ENCODE results near the gene CACNA1S.

CACNA1S gene

GRCh38 chr1:201002510-201002909, 109.7 kb downstream of the CACNA1S start:
- Histone ChIP-seq H3K4me3 (ENCODE audit: low read length) (no peak overlapping the region), H3F3A (ENCODE audit: insufficient read depth, low read length) (no peaks in the 10 kb centered on the region), H3K9me3 (replicated peaks; ENCODE audit: insufficient read depth, low read length) (no peaks in the 10 kb centered on the region), H3K4me1 (ENCODE audit: low read length) (no peaks in the 10 kb centered on the region), H3K79me2 (ENCODE audit: low read length) (peaks cover 17% of the 10 kb centered on the region), H3K27ac (ENCODE audit: low read length) (no peak overlapping the region), H2AFZ (ENCODE audit: low read length) (no peak overlapping the region), H3K4me2 (ENCODE audit: low read depth, low read length) (no peak overlapping the region), H3K27me3 (replicated peaks; ENCODE audit: insufficient read depth, low read length) (no peaks in the 10 kb centered on the region), H3K9me2 (replicated peaks; ENCODE audit: insufficient read depth, low read length) (no peaks in the 10 kb centered on the region), H3K9ac (ENCODE audit: low read length) (no peak overlapping the region), H3K36me3 (replicated peaks; ENCODE audit: insufficient read depth, low read length) (peaks cover 8% of the 10 kb centered on the region; the same call in 1 of the 2 replicates), H4K20me1 (ENCODE audit: insufficient read depth, low read length) (no peaks in the 10 kb centered on the region)
- no peak for DNase-seq
- TF ChIP-seq EZH2 (optimal IDR thresholded peaks at IDR 0.05; ENCODE audit: low read depth, low read length) (no peak), CTCF (IDR thresholded peaks at IDR 0.05; ENCODE audit: low read length) (no peak), EZH2phosphoT487 (IDR thresholded peaks at IDR 0.05; ENCODE audit: low read length) (no peak)

- no peak for TF ChIP-seq CTCF (IDR thresholded peaks at IDR 0.05; ENCODE audit: low read length)
- no peak for TF ChIP-seq EZH2 (optimal IDR thresholded peaks at IDR 0.05; ENCODE audit: low read depth, low read length)
- TF ChIP-seq EZH2phosphoT487 (IDR thresholded peaks at IDR 0.05; ENCODE audit: low read length), result no peak
- Histone ChIP-seq H2AFZ (ENCODE audit: low read length) (no peak overlapping the region), H3F3A (ENCODE audit: insufficient read depth, low read length) (no peaks in the 10 kb centered on the region), H3K4me3 (ENCODE audit: low read length) (no peak overlapping the region), H3K36me3 (replicated peaks; ENCODE audit: insufficient read depth, low read length) (peaks cover 8% of the 10 kb centered on the region; the same call in 1 of the 2 replicates), H3K4me2 (ENCODE audit: low read depth, low read length) (no peak overlapping the region), H3K4me1 (ENCODE audit: low read length) (no peaks in the 10 kb centered on the region), H3K27ac (ENCODE audit: low read length) (no peak overlapping the region), H3K9ac (ENCODE audit: low read length) (no peak overlapping the region), H3K9me2 (replicated peaks; ENCODE audit: insufficient read depth, low read length) (no peaks in the 10 kb centered on the region), H4K20me1 (ENCODE audit: insufficient read depth, low read length) (no peaks in the 10 kb centered on the region), H3K9me3 (replicated peaks; ENCODE audit: insufficient read depth, low read length) (no peaks in the 10 kb centered on the region), H3K79me2 (ENCODE audit: low read length) (0 out of 2 replicates have a peak, but pooled peaks cover 12% of the 10 kb centered on the region), H3K27me3 (replicated peaks; ENCODE audit: insufficient read depth, low read length) (no peaks in the 10 kb centered on the region)
- no peak for DNase-seq
Observed at GRCh38 chr1:201001962-201002361, 110.3 kb downstream of the CACNA1S start.

- Histone ChIP-seq H3K36me3 (replicated peaks; ENCODE audit: insufficient read depth, low read length) (peaks cover 8% of the 10 kb centered on the region; the same call in 1 of the 2 replicates), H3K9me3 (replicated peaks; ENCODE audit: insufficient read depth, low read length) (no peaks in the 10 kb centered on the region), H3K9ac (ENCODE audit: low read length) (no peak overlapping the region), H2AFZ (ENCODE audit: low read length) (no peak overlapping the region), H3K4me3 (ENCODE audit: low read length) (no peak overlapping the region), H3K4me1 (ENCODE audit: low read length) (no peaks in the 10 kb centered on the region), H3K9me2 (replicated peaks; ENCODE audit: insufficient read depth, low read length) (no peaks in the 10 kb centered on the region), H3K27me3 (replicated peaks; ENCODE audit: insufficient read depth, low read length) (no peaks in the 10 kb centered on the region), H3K79me2 (ENCODE audit: low read length) (0 out of 2 replicates have a peak, but pooled peaks cover 5% of the 10 kb centered on the region), H4K20me1 (ENCODE audit: insufficient read depth, low read length) (no peaks in the 10 kb centered on the region), H3F3A (ENCODE audit: insufficient read depth, low read length) (no peaks in the 10 kb centered on the region), H3K27ac (ENCODE audit: low read length) (no peak overlapping the region), H3K4me2 (ENCODE audit: low read depth, low read length) (no peak overlapping the region)
- no peak for DNase-seq
- TF ChIP-seq EZH2 (optimal IDR thresholded peaks at IDR 0.05; ENCODE audit: low read depth, low read length), result no peak
- no peak for TF ChIP-seq EZH2phosphoT487 (IDR thresholded peaks at IDR 0.05; ENCODE audit: low read length)
- no peak for TF ChIP-seq CTCF (IDR thresholded peaks at IDR 0.05; ENCODE audit: low read length)
Observed at GRCh38 chr1:201000391-201000790, 111.8 kb downstream of the CACNA1S start.

Data from MM.1S (cell line).